Gastroesophageal sphincter (tissue), 4 donors: ENCODE measurements around the gene MBL2. TPM values are rescaled to one million over a fixed set of nuclear protein-coding genes. Genes with fewer than 3 reads are reported as not detected.

Source experiments
- ATAC-seq: fragments of 150-250 bp; one replicate; pipeline ENCODE4 v1.9.1; 2016; ENCODE audit warnings: mild to moderate bottlenecking, moderate library complexity
- H3K27ac ChIP-seq, 4 donors: fragments of 200-600 bp; sonication (generic) in 3 of 4; 1 replicate in 3 of 4; 2 replicates in 1 of 4; pipeline ENCODE4 v1.5.1; 2016 to 2019
- H3K27me3 ChIP-seq: fragments of 200-600 bp; sonication (generic); one replicate; pipeline ENCODE4 v1.5.1; 2019
- H3K36me3 ChIP-seq, 2 donors: fragments of 200-600 bp; sonication (generic); one replicate each; pipeline ENCODE4 v1.5.1; 2019; ENCODE audit warnings: control low read depth in 1 of 2
- H3K4me1 ChIP-seq, 3 donors: fragments of 200-600 bp; sonication (generic); 1 replicate in 2 of 3; 2 replicates in 1 of 3; pipeline ENCODE4 v1.5.1; 2016 to 2019; ENCODE audit warnings: control low read depth in 2 of 3
- H3K4me3 ChIP-seq, 2 donors: fragments of 200-600 bp; sonication (generic); one replicate each; pipeline ENCODE4 v1.5.1; 2019; ENCODE audit warnings: mild to moderate bottlenecking in 1 of 2, moderate library complexity in 1 of 2
- H3K9me3 ChIP-seq, 3 donors: fragments of 200-600 bp; sonication (generic); one replicate each; pipeline ENCODE4 v1.5.1; 2017 to 2019; ENCODE audit warnings: control low read depth in 2 of 3
- CTCF ChIP-seq, 4 experiments: fragments of 200-600 bp in 2 of 4; fragments of 450-650 bp in 2 of 4; sonication (generic) in 1 of 4; IDR thresholded peaks; one replicate each; pipeline ENCODE4 v1.5.1; 2017 to 2019; ENCODE audit warnings: antibody characterized with exemption in 4 of 4, mild to moderate bottlenecking in 2 of 4, moderate library complexity in 2 of 4
- EP300 ChIP-seq: sonication (generic); formaldehyde crosslinking; IDR thresholded peaks from one replicate; pipeline ENCODE4 v1.6.1; 2017; ENCODE audit warnings: antibody characterized with exemption, mild to moderate bottlenecking
- POLR2A ChIP-seq, 2 donors: fragments of 450-650 bp; IDR thresholded peaks; one replicate each; pipeline ENCODE4 v1.6.1; 2017; ENCODE audit warnings: antibody characterized with exemption in 2 of 2, mild to moderate bottlenecking in 2 of 2, moderate library complexity in 1 of 2
- POLR2AphosphoS5 ChIP-seq: sonication (generic); formaldehyde crosslinking; IDR thresholded peaks from one replicate; pipeline ENCODE4 v1.6.1; 2017; ENCODE audit warnings: antibody characterized with exemption
- WGBS, 2 donors: methylation state at CpG; one replicate each; pipeline ENCODE4 v1.1.5; 2018; ENCODE audit warnings: low coverage in 1 of 2; 5-methylcytosine and 5-hydroxymethylcytosine counted together
- total RNA-seq, 4 donors: library from RNA; depleted of rRNA; stranded (reverse); fragments of >200 nt; gene quantifications; one replicate each; pipeline ENCODE4 v1.1.0, GENCODE V29; 2016

The MBL2 gene
- total RNA-seq, result not detected

GRCh38 chr10:52772623-52773022, at the start of gene MBL2:
Gene MBL2 (minus strand): TSS chr10:52772784. CDS start chr10:52771635, 1,149 bp downstream.
- 88 to 100% methylated on average over 1 of the region's 3 CpGs for WGBS, 2 donors
- Histone ChIP-seq H3K4me3 (no peak within 1 kb of the TSS), H3K4me1 (no peaks in the 10 kb centered on the region), H3K27me3 (no peaks in the 10 kb centered on the region), H3K27ac (no peak within 1 kb of the TSS), H3K9me3 (no peaks in the 10 kb centered on the region), H3K36me3 (no peaks in the 10 kb centered on the region)
- no peak for ATAC-seq
- TF ChIP-seq CTCF (IDR thresholded peaks at IDR 0.05) (no peak), EP300 (no peak), POLR2A (IDR thresholded peaks at IDR 0.05) (no peak), POLR2AphosphoS5 (no peak)

- no peak for ATAC-seq
- WGBS, 2 donors, result 75 to 86% methylated on average over 1 of the region's 1 CpG
- H3K4me1 ChIP-seq, result no peaks in the 10 kb centered on the region
- H3K36me3 ChIP-seq, result no peaks in the 10 kb centered on the region
- no peaks in the 10 kb centered on the region for H3K9me3 ChIP-seq
- H3K27me3 ChIP-seq, result peaks cover 4% of the 10 kb centered on the region
- H3K4me3 ChIP-seq, result no peak overlapping the region
- H3K27ac ChIP-seq, result no peak overlapping the region
- TF ChIP-seq EP300, result no peak
- no peak for TF ChIP-seq CTCF (IDR thresholded peaks at IDR 0.05)
- no peak for TF ChIP-seq POLR2A (IDR thresholded peaks at IDR 0.05)
- TF ChIP-seq POLR2AphosphoS5, result no peak
These were observed 47.7 kb upstream of the MBL2 start for GRCh38 chr10:52820309-52820708.

- TF ChIP-seq CTCF (IDR thresholded peaks at IDR 0.05), result no peak
- no peak for TF ChIP-seq EP300
- no peak for TF ChIP-seq POLR2AphosphoS5
- no peak for TF ChIP-seq POLR2A (IDR thresholded peaks at IDR 0.05)
- ATAC-seq, result no peak
- Histone ChIP-seq H3K9me3 (no peaks in the 10 kb centered on the region), H3K27me3 (no peaks in the 10 kb centered on the region), H3K36me3 (no peaks in the 10 kb centered on the region), H3K27ac (no peak overlapping the region), H3K4me3 (no peak overlapping the region), H3K4me1 (no peaks in the 10 kb centered on the region)
- WGBS, 2 donors, result 35 to 61% methylated on average over 3 of the region's 3 CpGs
These were observed 45.4 kb upstream of the MBL2 start for GRCh38 chr10:52818019-52818418.

GRCh38 chr10:52814506-52814905, 41.9 kb upstream of the MBL2 start:
- no peak for TF ChIP-seq POLR2A (IDR thresholded peaks at IDR 0.05)
- no peak for TF ChIP-seq POLR2AphosphoS5
- WGBS, 2 donors, result 62% methylated on average over 5 of the region's 5 CpGs; no CpG with 5 or more reads in 1 of the 2 donors

GRCh38 chr10:52811776-52812175, 39.2 kb upstream of the MBL2 start:
- Histone ChIP-seq H3K9me3 (no peaks in the 10 kb centered on the region), H3K4me1 (no peaks in the 10 kb centered on the region), H3K27me3 (no peaks in the 10 kb centered on the region), H3K4me3 (no peak overlapping the region), H3K36me3 (no peaks in the 10 kb centered on the region), H3K27ac (no peak overlapping the region)
- no peak for TF ChIP-seq POLR2A (IDR thresholded peaks at IDR 0.05)
- TF ChIP-seq EP300, result no peak
- TF ChIP-seq CTCF (IDR thresholded peaks at IDR 0.05), result no peak
- TF ChIP-seq POLR2AphosphoS5, result no peak
- no peak for ATAC-seq

More at GRCh38 chr10:52814506-52814905, 41.9 kb upstream of the MBL2 start:
- H3K27me3 ChIP-seq, result no peaks in the 10 kb centered on the region
- H3K4me1 ChIP-seq, result no peaks in the 10 kb centered on the region
- no peak overlapping the region for H3K4me3 ChIP-seq
- H3K36me3 ChIP-seq, result no peaks in the 10 kb centered on the region
- no peaks in the 10 kb centered on the region for H3K9me3 ChIP-seq
- no peak overlapping the region for H3K27ac ChIP-seq
- ATAC-seq, result no peak
